IMR-90 (cell line): ENCODE measurements around the gene NKTR.

ENCODE experiments used
- CHD1 ChIP-seq: IDR thresholded peaks from 2 replicates; pipeline ENCODE4 v1.6.1; 2012; ENCODE audit warnings: low read depth, low read length, improper control_type of control experiment
- MAZ ChIP-seq: IDR thresholded peaks from 2 replicates; pipeline ENCODE4 v1.6.1; 2012; ENCODE audit warnings: low read depth, mild to moderate bottlenecking, low read length, improper control_type of control experiment, moderate library complexity, borderline replicate concordance
- MXI1 ChIP-seq: IDR thresholded peaks from 2 replicates; pipeline ENCODE4 v1.6.1; 2012; ENCODE audit warnings: low read depth, mild to moderate bottlenecking, low read length, moderate library complexity, borderline replicate concordance
- POLR2A ChIP-seq: IDR thresholded peaks from 2 replicates; pipeline ENCODE4 v1.6.1; 2012; ENCODE audit warnings: mild to moderate bottlenecking, low read depth, low read length
- RAD21 ChIP-seq: IDR thresholded peaks from 2 replicates; pipeline ENCODE4 v1.6.1; 2012; ENCODE audit warnings: low read length, improper control_type of control experiment
- RCOR1 ChIP-seq: IDR thresholded peaks from 2 replicates; pipeline ENCODE4 v1.6.1; 2012; ENCODE audit warnings: mild to moderate bottlenecking, low read length, improper control_type of control experiment; ENCODE audit not compliant: insufficient replicate concordance
- RFX5 ChIP-seq: IDR thresholded peaks from 2 replicates; pipeline ENCODE4 v1.8.0; 2012; ENCODE audit warnings: low read depth, mild to moderate bottlenecking, low read length, moderate library complexity
- SMC3 ChIP-seq: fragments of 150-350 bp; IDR thresholded peaks from 2 replicates; pipeline ENCODE4 v1.6.1; 2016; ENCODE audit warnings: low read depth, mild to moderate bottlenecking, antibody characterized with exemption, low read length, moderate library complexity
- TF ChIP-seq, protein P1 (sequence below): conservative IDR thresholded peaks from 2 replicates; pipeline ENCODE4 v1.5.1; 2012; ENCODE audit warnings: mild to moderate bottlenecking, low read depth, low read length, improper control_type of control experiment
- TF ChIP-seq, protein P2 (sequence below): fragments of 150-350 bp; IDR thresholded peaks from 2 replicates; pipeline ENCODE4 v1.6.1; 2017; ENCODE audit warnings: mild to moderate bottlenecking, antibody characterized with exemption, low read length, low read depth

DNA sequence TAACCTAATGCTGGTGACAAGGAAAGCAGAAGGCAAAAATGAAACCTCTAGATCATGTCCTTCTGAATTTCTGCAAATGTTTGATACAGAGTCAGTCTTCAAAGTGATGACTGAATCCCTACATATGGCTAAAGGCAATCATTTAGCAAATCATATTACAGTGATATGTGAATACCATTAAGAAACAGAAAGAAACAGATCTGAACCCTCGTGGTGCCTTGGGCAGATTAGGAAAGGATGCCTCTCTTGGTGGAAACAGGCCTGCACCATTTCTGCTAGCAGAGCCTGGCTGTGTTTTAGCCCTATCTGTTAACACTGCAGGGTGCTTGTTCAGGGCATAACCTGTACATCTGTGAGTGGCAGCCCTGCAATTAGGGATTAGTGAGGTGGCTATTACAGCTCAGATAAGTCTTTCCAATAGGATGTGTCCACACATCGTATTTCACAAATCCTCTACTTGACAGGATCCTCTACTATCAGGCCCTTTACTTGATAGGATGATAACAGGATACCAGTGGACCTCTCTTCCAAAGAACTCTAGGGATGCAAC lies 30.8 kb upstream of the NKTR start:
- TF ChIP-seq POLR2A (no peak), RCOR1 (no peak), RAD21 (no peak), SMC3 (no peak), MXI1 (no peak), RFX5 (no peak), CHD1 (no peak), MAZ (no peak)
- TF ChIP-seq, protein P1, sequence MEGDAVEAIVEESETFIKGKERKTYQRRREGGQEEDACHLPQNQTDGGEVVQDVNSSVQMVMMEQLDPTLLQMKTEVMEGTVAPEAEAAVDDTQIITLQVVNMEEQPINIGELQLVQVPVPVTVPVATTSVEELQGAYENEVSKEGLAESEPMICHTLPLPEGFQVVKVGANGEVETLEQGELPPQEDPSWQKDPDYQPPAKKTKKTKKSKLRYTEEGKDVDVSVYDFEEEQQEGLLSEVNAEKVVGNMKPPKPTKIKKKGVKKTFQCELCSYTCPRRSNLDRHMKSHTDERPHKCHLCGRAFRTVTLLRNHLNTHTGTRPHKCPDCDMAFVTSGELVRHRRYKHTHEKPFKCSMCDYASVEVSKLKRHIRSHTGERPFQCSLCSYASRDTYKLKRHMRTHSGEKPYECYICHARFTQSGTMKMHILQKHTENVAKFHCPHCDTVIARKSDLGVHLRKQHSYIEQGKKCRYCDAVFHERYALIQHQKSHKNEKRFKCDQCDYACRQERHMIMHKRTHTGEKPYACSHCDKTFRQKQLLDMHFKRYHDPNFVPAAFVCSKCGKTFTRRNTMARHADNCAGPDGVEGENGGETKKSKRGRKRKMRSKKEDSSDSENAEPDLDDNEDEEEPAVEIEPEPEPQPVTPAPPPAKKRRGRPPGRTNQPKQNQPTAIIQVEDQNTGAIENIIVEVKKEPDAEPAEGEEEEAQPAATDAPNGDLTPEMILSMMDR, result no peak
- TF ChIP-seq, protein P2, sequence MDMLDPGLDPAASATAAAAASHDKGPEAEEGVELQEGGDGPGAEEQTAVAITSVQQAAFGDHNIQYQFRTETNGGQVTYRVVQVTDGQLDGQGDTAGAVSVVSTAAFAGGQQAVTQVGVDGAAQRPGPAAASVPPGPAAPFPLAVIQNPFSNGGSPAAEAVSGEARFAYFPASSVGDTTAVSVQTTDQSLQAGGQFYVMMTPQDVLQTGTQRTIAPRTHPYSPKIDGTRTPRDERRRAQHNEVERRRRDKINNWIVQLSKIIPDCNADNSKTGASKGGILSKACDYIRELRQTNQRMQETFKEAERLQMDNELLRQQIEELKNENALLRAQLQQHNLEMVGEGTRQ, result no peak
